ENCODE measurements around the gene TRAF7.

TRAF7 gene

GRCh38 chr16:2179576-2179975, 24.0 kb downstream of the TRAF7 start:
- in situ Hi-C loops (cut with MboI; ENCODE audit: low sequenced_read_pairs): no loop called here

- in situ Hi-C loops (cut with MboI; ENCODE audit: low sequenced_read_pairs): no loop called here
Observed at GRCh38 chr16:2180461-2180860, 24.9 kb downstream of the TRAF7 start.

- in situ Hi-C loops (cut with MboI; ENCODE audit: low sequenced_read_pairs): no loop called here
Observed at GRCh38 chr16:2180962-2181923, 25.7 kb downstream of the TRAF7 start.

GRCh38 chr16:2181952-2182351, 26.4 kb downstream of the TRAF7 start:
- in situ Hi-C loops (cut with MboI; ENCODE audit: low sequenced_read_pairs): no loop called here

- in situ Hi-C loops (cut with MboI; ENCODE audit: low sequenced_read_pairs): no loop called here
Observed at GRCh38 chr16:2183671-2184070, 28.1 kb downstream of the TRAF7 start.

- in situ Hi-C loops (cut with MboI; ENCODE audit: low sequenced_read_pairs): no loop called here
Observed at GRCh38 chr16:2184346-2184745, 28.8 kb downstream of the TRAF7 start.

GRCh38 chr16:2184962-2185361, 29.4 kb downstream of the TRAF7 start:
- in situ Hi-C loops (cut with MboI; ENCODE audit: low sequenced_read_pairs): no loop called here

- in situ Hi-C loops (cut with MboI; ENCODE audit: low sequenced_read_pairs): no loop called here
Observed at GRCh38 chr16:2186064-2186463, 30.5 kb downstream of the TRAF7 start.

- in situ Hi-C loops (cut with MboI; ENCODE audit: low sequenced_read_pairs): no loop called here
Observed at GRCh38 chr16:2186505-2186904, 30.9 kb downstream of the TRAF7 start.

- in situ Hi-C loops (cut with MboI; ENCODE audit: low sequenced_read_pairs): no loop called here
Observed at GRCh38 chr16:2187212-2187611, 31.6 kb downstream of the TRAF7 start.

- in situ Hi-C loops (cut with MboI; ENCODE audit: low sequenced_read_pairs): no loop called here
Observed at GRCh38 chr16:2188395-2188794, 32.8 kb downstream of the TRAF7 start.

GRCh38 chr16:2189252-2189893, 33.8 kb downstream of the TRAF7 start:
- in situ Hi-C loops (cut with MboI; ENCODE audit: low sequenced_read_pairs): no loop called here

GRCh38 chr16:2190002-2190658, 34.5 kb downstream of the TRAF7 start:
- in situ Hi-C loops (cut with MboI; ENCODE audit: low sequenced_read_pairs): no loop called here

GRCh38 chr16:2190659-2191445, 35.3 kb downstream of the TRAF7 start:
- in situ Hi-C loops (cut with MboI; ENCODE audit: low sequenced_read_pairs): no loop called here

- in situ Hi-C loops (cut with MboI; ENCODE audit: low sequenced_read_pairs): no loop called here
Observed at GRCh38 chr16:2191446-2191706, 35.8 kb downstream of the TRAF7 start.

- in situ Hi-C loops (cut with MboI; ENCODE audit: low sequenced_read_pairs): no loop called here
Observed at GRCh38 chr16:2194166-2194834, 38.7 kb downstream of the TRAF7 start.

GRCh38 chr16:2194852-2195321, 39.3 kb downstream of the TRAF7 start:
- in situ Hi-C loops (cut with MboI; ENCODE audit: low sequenced_read_pairs): no loop called here

- in situ Hi-C loops (cut with MboI; ENCODE audit: low sequenced_read_pairs): no loop called here
Observed at GRCh38 chr16:2195322-2196161, 40.0 kb downstream of the TRAF7 start.

- in situ Hi-C loops (cut with MboI; ENCODE audit: low sequenced_read_pairs): no loop called here
Observed at GRCh38 chr16:2196162-2196980, 40.8 kb downstream of the TRAF7 start, which contains the start of gene CASKIN1. Gene CASKIN1, minus strand, starts transcription at chr16:2196605. Its CDS starts 173 bp downstream, at chr16:2196432.

All from HL-60/S4 treated with phorbol 12-myristate 13-acetate at 8.2 ng/mL for 4 days and 3 days (cell line).